H9 (cell line): ENCODE measurements around the gene ILK. TPM values are rescaled to one million over a fixed set of nuclear protein-coding genes. Genes with fewer than 3 reads are reported as not detected.

Experiments
- DNase-seq: peaks from one replicate; pipeline ENCODE4 v3.0.0-alpha.2; 2017
- H2AFZ ChIP-seq: one replicate; pipeline ENCODE4 v1.6.1; 2013; ENCODE audit warnings: mild to moderate bottlenecking, low read length, control low read depth, moderate library complexity
- H2AK5ac ChIP-seq: 2 replicates; pipeline ENCODE4 v1.6.1; 2013; ENCODE audit warnings: low read length, control low read depth, mixed read lengths; ENCODE audit not compliant: insufficient read length
- H2BK120ac ChIP-seq: one replicate; pipeline ENCODE4 v1.6.1; 2013; ENCODE audit warnings: low read depth, mild to moderate bottlenecking, low read length, control low read depth, inconsistent platforms; ENCODE audit not compliant: poor library complexity, severe bottlenecking
- H2BK12ac ChIP-seq: 2 replicates; pipeline ENCODE4 v1.6.1; 2013; ENCODE audit warnings: low read length, control low read depth, mixed read lengths, low read depth; ENCODE audit not compliant: insufficient read length
- H2BK15ac ChIP-seq: 2 replicates; pipeline ENCODE4 v1.6.1; 2013; ENCODE audit warnings: low read depth, low read length, control low read depth
- H2BK20ac ChIP-seq: one replicate; pipeline ENCODE4 v1.6.1; 2013; ENCODE audit warnings: low read depth, mild to moderate bottlenecking, low read length, control low read depth, inconsistent platforms; ENCODE audit not compliant: poor library complexity, severe bottlenecking
- H2BK5ac ChIP-seq: 2 replicates; pipeline ENCODE4 v1.6.1; 2013; ENCODE audit warnings: low read length, control low read depth, mixed read lengths; ENCODE audit not compliant: insufficient read length
- H3K14ac ChIP-seq: 2 replicates; pipeline ENCODE4 v1.6.1; 2013; ENCODE audit warnings: low read length, control low read depth; ENCODE audit not compliant: insufficient read depth
- H3K18ac ChIP-seq: 2 replicates; pipeline ENCODE4 v1.6.1; 2013; ENCODE audit warnings: low read depth, mild to moderate bottlenecking, mixed read lengths, low read length, control low read depth; ENCODE audit not compliant: insufficient read length
- H3K23ac ChIP-seq: 2 replicates; pipeline ENCODE4 v1.6.1; 2013; ENCODE audit warnings: low read length, control low read depth, mixed read lengths, low read depth; ENCODE audit not compliant: insufficient read length
- H3K23me2 ChIP-seq: 2 replicates; pipeline ENCODE4 v1.6.1; 2013; ENCODE audit warnings: low read depth, mild to moderate bottlenecking, mixed read lengths, low read length, control low read depth; ENCODE audit not compliant: insufficient read length, poor library complexity, severe bottlenecking
- H3K27ac ChIP-seq: 2 replicates; pipeline ENCODE4 v1.5.1; 2013; ENCODE audit warnings: low read length, control low read depth, mixed read lengths, low read depth; ENCODE audit not compliant: insufficient read length
- H3K27me3 ChIP-seq: 2 replicates; pipeline ENCODE4 v1.6.1; 2013; ENCODE audit warnings: low read length, control low read depth, inconsistent platforms; ENCODE audit not compliant: insufficient read depth
- H3K4ac ChIP-seq: 2 replicates; pipeline ENCODE4 v1.6.1; 2013; ENCODE audit warnings: low read depth, mild to moderate bottlenecking, control low read depth, inconsistent platforms, low read length, moderate library complexity
- H3K4me1 ChIP-seq: 2 replicates; pipeline ENCODE4 v1.6.1; 2013; ENCODE audit warnings: low read length, control low read depth, inconsistent platforms; ENCODE audit not compliant: insufficient read depth
- H3K4me2 ChIP-seq: 2 replicates; pipeline ENCODE4 v1.6.1; 2013; ENCODE audit warnings: low read length, control low read depth, mixed read lengths; ENCODE audit not compliant: insufficient read length, insufficient read depth
- H3K56ac ChIP-seq: 2 replicates; pipeline ENCODE4 v1.6.1; 2013; ENCODE audit warnings: low read depth, mild to moderate bottlenecking, mixed read lengths, low read length, control low read depth; ENCODE audit not compliant: insufficient read length
- H3K79me1 ChIP-seq: 2 replicates; pipeline ENCODE4 v1.6.1; 2013; ENCODE audit warnings: low read depth, mild to moderate bottlenecking, moderate library complexity, low read length, control low read depth, inconsistent platforms; ENCODE audit not compliant: insufficient read depth, poor library complexity, severe bottlenecking
- H3K79me2 ChIP-seq: 2 replicates; pipeline ENCODE4 v1.6.1; 2013; ENCODE audit warnings: low read length, control low read depth, inconsistent platforms; ENCODE audit not compliant: insufficient read depth
- H3K9ac ChIP-seq: 2 replicates; pipeline ENCODE4 v1.6.1; 2013; ENCODE audit warnings: low read length, control low read depth, mixed read lengths; ENCODE audit not compliant: insufficient read length; ENCODE audit errors: extremely low read depth
- H3K9me3 ChIP-seq: one replicate; pipeline ENCODE4 v1.6.1; 2013; ENCODE audit warnings: low read depth, low read length, inconsistent platforms; ENCODE audit not compliant: control insufficient read depth
- H3T11ph ChIP-seq: one replicate; pipeline ENCODE4 v1.6.1; 2013; ENCODE audit warnings: mild to moderate bottlenecking, low read length, control low read depth, inconsistent platforms
- H4K20me1 ChIP-seq: one replicate; pipeline ENCODE4 v1.6.1; 2013; ENCODE audit not compliant: control insufficient read depth, insufficient read length, insufficient read depth
- H4K5ac ChIP-seq: 2 replicates; pipeline ENCODE4 v1.6.1; 2013; ENCODE audit warnings: low read depth, mild to moderate bottlenecking, mixed read lengths, low read length, control low read depth; ENCODE audit not compliant: insufficient read length
- H4K8ac ChIP-seq: replicated peaks from 2 replicates; pipeline ENCODE4 v1.6.1; 2013; ENCODE audit warnings: low read length, control low read depth, mixed read lengths, low read depth; ENCODE audit not compliant: insufficient read length
- H4K91ac ChIP-seq: 2 replicates; pipeline ENCODE4 v1.6.1; 2013; ENCODE audit warnings: low read depth, mild to moderate bottlenecking, moderate library complexity, mixed read lengths, low read length, control low read depth; ENCODE audit not compliant: insufficient read length
- H3K27ac Mint-ChIP-seq, 3 experiments: 2 replicates in 2 of 3; 3 replicates in 1 of 3; pipeline ENCODE4 v1.8.0; 2020 to 2021; ENCODE audit warnings: mixed read lengths in 3 of 3, mild to moderate bottlenecking in 1 of 3, moderate library complexity in 1 of 3
- H3K27me3 Mint-ChIP-seq: 2 replicates; pipeline ENCODE4 v1.8.0; 2021; ENCODE audit warnings: low read depth, mild to moderate bottlenecking, moderate library complexity, mixed read lengths
- H3K36me3 Mint-ChIP-seq, 3 experiments: 2 replicates in 2 of 3; 3 replicates in 1 of 3; pipeline ENCODE4 v1.8.0; 2020 to 2021; ENCODE audit warnings: low read depth in 3 of 3, mixed read lengths in 3 of 3; ENCODE audit not compliant: insufficient read depth in 1 of 3
- H3K4me1 Mint-ChIP-seq, 2 experiments: 2 replicates each; pipeline ENCODE4 v1.8.0; 2020; ENCODE audit warnings: mixed read lengths in 2 of 2
- H3K4me3 Mint-ChIP-seq, 2 experiments: 2 replicates in 1 of 2; 3 replicates in 1 of 2; pipeline ENCODE4 v1.8.0; 2020 to 2021; ENCODE audit warnings: mild to moderate bottlenecking in 2 of 2, mixed read lengths in 2 of 2, moderate library complexity in 1 of 2
- H3K9me3 Mint-ChIP-seq, 2 experiments: 2 replicates in 1 of 2; 3 replicates in 1 of 2; pipeline ENCODE4 v1.8.0; 2020; ENCODE audit warnings: mild to moderate bottlenecking in 2 of 2, mixed read lengths in 2 of 2, moderate library complexity in 1 of 2
- CTCF ChIP-seq: fragments of 200-600 bp; sonication (generic); conservative IDR thresholded peaks from 3 replicates; pipeline ENCODE4 v1.8.0; 2021; ENCODE audit warnings: antibody characterized with exemption, mild to moderate bottlenecking
- WGBS: extraction: QIAGEN DNeasy Blood & Tissue Kit; methylation state at CpG from one replicate; pipeline ENCODE4 v1.1.7; 2013; ENCODE audit warnings: missing lambda C conversion rate, low lambda C conversion rate, mixed read lengths; ENCODE audit not compliant: insufficient read length; ENCODE audit errors: extremely low coverage; 5-methylcytosine and 5-hydroxymethylcytosine counted together
- total RNA-seq: library from RNA; stranded (reverse); gene quantifications from 2 replicates; pipeline ENCODE4 v1.2.1, GENCODE V29; 2021

ILK gene
- total RNA-seq, 1 experiment from 2014 or later: 100 TPM

GRCh38 chr11:6567371-6567745, 36.2 kb upstream of the ILK start:
- no peak overlapping the region for H2BK15ac ChIP-seq
- H3K36me3 Mint-ChIP-seq: no peaks in the 10 kb centered on the region; a peak in 2 of 7 replicates
- no peaks in the 10 kb centered on the region for H3K23me2 ChIP-seq
- H3K4me1 Mint-ChIP-seq: peaks cover 29 to 33% of the 10 kb centered on the region in 2 experiments
- no peak for DNase-seq
- H3K18ac ChIP-seq: no peak overlapping the region
- H3K14ac ChIP-seq: no peak overlapping the region; the same call in 1 of the 2 replicates
- H4K5ac ChIP-seq: no peak overlapping the region
- no peak overlapping the region for H3K4me2 ChIP-seq
- no CpG with 5 or more reads among the region's 7 CpGs for WGBS
- no peak overlapping the region for H2BK20ac ChIP-seq
- no peak overlapping the region for H3K9ac ChIP-seq
- H3K4me3 Mint-ChIP-seq: no peak overlapping the region
- H4K20me1 ChIP-seq: no peaks in the 10 kb centered on the region
- H3K79me2 ChIP-seq: no peaks in the 10 kb centered on the region
- H3K23ac ChIP-seq: no peak overlapping the region
- no peaks in the 10 kb centered on the region for H3K9me3 ChIP-seq
- H3K79me1 ChIP-seq: no peaks in the 10 kb centered on the region
- no peak overlapping the region for H2AK5ac ChIP-seq
- H3K27me3 Mint-ChIP-seq: no peaks in the 10 kb centered on the region
- TF ChIP-seq CTCF: no peak
- H3K4ac ChIP-seq: no peak overlapping the region
- no peak overlapping the region for H2BK12ac ChIP-seq
- H3K4me1 ChIP-seq: peaks cover 6% of the 10 kb centered on the region; the same call in 1 of the 2 replicates
- H3K27ac Mint-ChIP-seq: no peak overlapping the region
- no peak overlapping the region for H2BK120ac ChIP-seq
- H2AFZ ChIP-seq: no peak overlapping the region
- no peak overlapping the region for H4K8ac ChIP-seq
- H2BK5ac ChIP-seq: no peak overlapping the region
- H3T11ph ChIP-seq: no peak overlapping the region
- H3K27ac ChIP-seq: no peak overlapping the region
- no peak overlapping the region for H3K56ac ChIP-seq
- H3K9me3 Mint-ChIP-seq: no peaks in the 10 kb centered on the region; a peak in 2 of 5 replicates
- no peaks in the 10 kb centered on the region for H3K27me3 ChIP-seq
- H4K91ac ChIP-seq: no peak overlapping the region
